GM19240 (cell line): Measurements from ENCODE around the gene AHSP.
"Not testable (repeated sequence)": the region's sequence is repeated elsewhere in the genome, so short reads cannot be mapped to it uniquely, and the experiment has no call there.

Source experiments
- DNase-seq: peaks from one replicate; pipeline ENCODE4 v3.0.0; 2011; ENCODE audit warnings: low spot score; ENCODE audit not compliant: insufficient read length

The AHSP gene

GRCh38 chr16:31501226-31501965 is 26.3 kb upstream of the AHSP start:
- no peak for DNase-seq

- no peak for DNase-seq
These were observed 25.7 kb upstream of the AHSP start for GRCh38 chr16:31501966-31502348.

GRCh38 chr16:31502981-31503380 is 24.7 kb upstream of the AHSP start:
- DNase-seq, result no peak

- DNase-seq, result not testable (repeated sequence)
These were observed 24.1 kb upstream of the AHSP start for GRCh38 chr16:31503555-31503954.

- DNase-seq, result no peak
These were observed 23.5 kb upstream of the AHSP start for GRCh38 chr16:31504159-31504558.

- no peak for DNase-seq
These were observed 22.2 kb upstream of the AHSP start for GRCh38 chr16:31505483-31505882.

- DNase-seq, result no peak
These were observed 20.1 kb upstream of the AHSP start for GRCh38 chr16:31507617-31507928.

GRCh38 chr16:31507929-31508705 is 19.6 kb upstream of the AHSP start, which contains the start of gene RUSF1:
Gene RUSF1, minus strand, starts transcription at chr16:31508391. Its CDS starts 18 bp downstream, at chr16:31508373.
- peak; percentile 68 for DNase-seq

- DNase-seq, result no peak
These were observed 18.9 kb upstream of the AHSP start for GRCh38 chr16:31508706-31509195.

GRCh38 chr16:31513126-31513525 is 14.6 kb upstream of the AHSP start:
- DNase-seq, result no peak

GRCh38 chr16:31513884-31514283 is 13.8 kb upstream of the AHSP start:
- DNase-seq, result no peak

GRCh38 chr16:31517800-31518402 is 9.8 kb upstream of the AHSP start:
- DNase-seq, result no peak

GRCh38 chr16:31519759-31520431 is 7.8 kb upstream of the AHSP start:
- no peak for DNase-seq

GRCh38 chr16:31521368-31521767 is 6.3 kb upstream of the AHSP start:
- DNase-seq, result no peak

GRCh38 chr16:31522071-31522470 is 5.6 kb upstream of the AHSP start:
- no peak for DNase-seq

GRCh38 chr16:31523768-31524167 is 3.9 kb upstream of the AHSP start:
- not testable (repeated sequence) for DNase-seq

- DNase-seq, result no peak
These were observed 2.6 kb upstream of the AHSP start for GRCh38 chr16:31525113-31525512.

GRCh38 chr16:31528523-31529107 is 915 bp downstream of the AHSP start:
- DNase-seq, result no peak

GRCh38 chr16:31529108-31529936 is 1.6 kb downstream of the AHSP start:
- no peak for DNase-seq

- no peak for DNase-seq
These were observed 2.2 kb downstream of the AHSP start for GRCh38 chr16:31529937-31530312.

GRCh38 chr16:31530405-31530804 is 2.7 kb downstream of the AHSP start:
- no peak for DNase-seq
